DMS79 treated with DMSO at 0.1 percent for 48 hours (cell line): Measurements from ENCODE around the gene SFXN3.

ENCODE experiments used
- DNase-seq: peaks from one replicate; lab custom pipeline; 2025; lab: John Stamatoyannopoulos, UW

The SFXN3 gene, protein sequence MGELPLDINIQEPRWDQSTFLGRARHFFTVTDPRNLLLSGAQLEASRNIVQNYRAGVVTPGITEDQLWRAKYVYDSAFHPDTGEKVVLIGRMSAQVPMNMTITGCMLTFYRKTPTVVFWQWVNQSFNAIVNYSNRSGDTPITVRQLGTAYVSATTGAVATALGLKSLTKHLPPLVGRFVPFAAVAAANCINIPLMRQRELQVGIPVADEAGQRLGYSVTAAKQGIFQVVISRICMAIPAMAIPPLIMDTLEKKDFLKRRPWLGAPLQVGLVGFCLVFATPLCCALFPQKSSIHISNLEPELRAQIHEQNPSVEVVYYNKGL

DNA sequence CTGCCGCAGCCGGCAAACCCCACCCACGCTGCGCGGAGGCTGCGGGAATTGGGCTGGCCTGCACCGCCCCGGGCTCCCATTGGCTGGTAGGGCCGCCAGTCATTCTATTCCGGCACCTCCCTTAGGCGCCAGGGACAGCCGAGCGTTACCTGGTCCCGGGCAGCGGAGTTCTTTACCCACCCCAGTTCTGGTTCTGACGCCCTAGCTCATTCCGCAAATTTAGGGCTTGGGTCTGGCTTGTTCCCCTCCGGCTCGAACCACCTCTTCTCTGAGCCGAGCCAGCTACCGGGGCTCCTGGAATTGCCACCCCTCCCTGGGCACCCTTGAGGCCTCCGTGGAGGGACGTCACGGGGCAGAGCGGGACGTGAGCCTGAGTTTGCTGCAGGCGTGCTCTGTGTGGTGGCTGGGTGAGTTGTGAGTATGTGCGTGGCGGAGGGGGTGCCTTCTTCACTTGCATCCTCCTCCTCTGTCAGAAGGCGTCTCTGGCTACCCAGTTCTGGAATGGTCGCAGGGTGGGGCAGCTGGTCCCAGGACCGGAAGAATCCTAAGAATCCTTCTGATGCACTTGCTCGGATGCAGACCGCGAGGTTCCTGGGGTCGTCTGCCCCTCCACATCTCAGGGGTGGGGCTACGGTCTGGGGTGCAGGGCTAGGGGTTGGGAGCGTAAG lies at the start of gene SFXN3, which contains the start of gene PDZD7:
TSS of gene SFXN3 (plus strand) at position 107 of the 668 bp plus-strand sequence. CDS start 3,461 bp downstream, outside the sequence.
TSS of gene PDZD7 (minus strand) at position 2 of the 668 bp plus-strand sequence. CDS start 910 bp downstream, outside the sequence.
- DNase-seq: peak; percentile 60

DNA sequence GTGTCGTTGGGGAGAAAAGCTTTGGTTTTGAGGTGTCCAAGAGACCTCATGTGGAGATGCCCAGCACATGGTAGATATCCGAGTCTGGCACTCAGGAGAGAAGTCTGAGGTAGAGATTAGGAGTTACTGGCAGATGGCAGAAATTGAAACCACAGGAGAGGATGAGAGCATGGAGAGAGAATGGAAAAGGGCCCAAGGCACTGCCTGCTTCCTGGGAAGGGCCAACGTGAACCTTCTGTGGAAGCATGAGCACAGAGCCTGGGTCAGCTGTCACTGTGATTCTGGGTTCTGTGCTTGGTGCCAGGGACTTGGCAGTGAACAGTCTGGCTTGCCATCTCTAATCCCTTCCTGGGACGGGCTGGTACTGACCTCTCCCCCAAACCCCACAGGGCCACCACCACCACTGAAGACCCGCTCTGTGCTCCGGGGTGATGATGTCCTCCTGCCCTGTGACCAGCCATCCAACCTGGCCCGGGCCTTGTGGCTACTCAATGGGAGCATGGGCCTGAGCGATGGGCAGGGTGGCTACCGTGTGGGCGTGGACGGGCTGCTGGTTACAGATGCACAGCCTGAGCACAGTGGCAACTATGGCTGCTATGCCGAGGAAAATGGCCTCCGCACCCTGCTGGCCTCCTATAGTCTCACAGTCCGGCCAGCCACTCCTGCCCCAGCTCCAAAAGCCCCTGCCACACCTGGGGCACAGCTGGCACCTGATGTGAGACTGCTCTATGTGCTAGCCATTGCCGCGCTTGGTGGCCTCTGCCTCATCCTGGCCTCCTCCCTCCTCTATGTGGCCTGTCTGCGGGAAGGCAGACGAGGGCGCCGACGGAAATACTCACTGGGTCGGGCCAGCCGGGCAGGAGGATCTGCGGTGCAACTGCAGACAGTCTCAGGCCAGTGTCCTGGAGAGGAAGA lies 47.9 kb upstream of the SFXN3 start:
- no peak for DNase-seq

DNA sequence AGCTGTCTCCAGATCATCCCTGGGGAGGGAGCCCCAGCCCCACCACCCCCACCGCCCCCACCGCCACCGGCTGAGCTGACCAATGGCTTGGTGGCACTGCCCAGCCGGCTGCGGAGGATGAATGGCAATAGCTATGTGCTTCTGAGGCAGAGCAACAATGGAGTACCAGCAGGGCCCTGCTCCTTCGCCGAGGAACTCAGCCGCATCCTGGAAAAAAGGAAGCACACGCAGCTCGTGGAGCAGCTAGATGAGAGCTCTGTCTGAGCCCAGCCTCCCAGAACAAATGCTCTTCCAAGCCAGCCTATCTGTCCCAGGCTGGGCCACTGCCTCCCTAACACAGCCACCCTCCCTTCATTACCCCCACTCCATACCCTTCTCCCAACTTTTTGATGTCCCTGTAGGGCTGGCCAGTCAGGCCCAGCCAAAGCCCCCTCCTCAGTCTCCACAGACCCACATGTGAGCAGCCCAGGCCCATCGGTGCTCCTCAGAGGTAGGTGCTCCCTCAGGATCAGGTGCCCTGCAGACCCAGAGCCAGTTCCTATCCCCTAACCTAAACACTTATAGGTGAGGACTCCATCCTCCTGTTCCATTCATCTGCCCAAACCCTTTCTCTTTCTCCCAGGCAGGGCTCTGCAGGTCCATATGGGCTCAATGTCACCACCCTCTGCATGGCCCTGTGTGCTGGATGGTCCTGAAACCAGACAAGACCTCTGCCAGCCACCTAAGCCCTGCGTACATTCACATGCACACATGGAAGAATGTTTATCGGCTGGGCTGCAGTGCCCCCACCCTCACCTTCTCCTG lies 47.0 kb upstream of the SFXN3 start:
- no peak for DNase-seq

DNA sequence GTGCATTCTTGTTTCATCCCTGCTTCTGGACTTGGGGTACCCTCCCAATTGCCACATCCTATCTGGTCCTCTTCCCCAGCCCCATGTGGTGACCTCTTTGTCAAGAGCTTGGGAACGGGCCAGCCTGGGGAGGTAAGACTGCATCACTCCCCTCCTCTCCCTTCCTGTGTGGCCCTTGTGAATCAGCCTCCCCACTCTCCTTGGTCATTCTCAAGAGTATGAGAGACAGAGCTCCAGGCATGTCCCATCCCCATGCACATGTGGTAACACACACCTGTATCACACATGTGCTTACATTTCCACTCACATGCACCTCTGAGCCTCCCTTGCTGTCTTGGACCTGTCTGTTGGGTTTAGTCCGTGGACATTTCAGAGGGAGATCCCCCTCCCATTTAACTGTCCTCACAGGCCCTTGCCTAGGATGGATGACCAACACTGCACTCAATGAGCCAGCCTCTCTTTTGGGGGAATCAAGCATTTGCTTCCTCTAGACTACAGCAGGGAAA lies 46.3 kb upstream of the SFXN3 start:
- no peak for DNase-seq

DNA sequence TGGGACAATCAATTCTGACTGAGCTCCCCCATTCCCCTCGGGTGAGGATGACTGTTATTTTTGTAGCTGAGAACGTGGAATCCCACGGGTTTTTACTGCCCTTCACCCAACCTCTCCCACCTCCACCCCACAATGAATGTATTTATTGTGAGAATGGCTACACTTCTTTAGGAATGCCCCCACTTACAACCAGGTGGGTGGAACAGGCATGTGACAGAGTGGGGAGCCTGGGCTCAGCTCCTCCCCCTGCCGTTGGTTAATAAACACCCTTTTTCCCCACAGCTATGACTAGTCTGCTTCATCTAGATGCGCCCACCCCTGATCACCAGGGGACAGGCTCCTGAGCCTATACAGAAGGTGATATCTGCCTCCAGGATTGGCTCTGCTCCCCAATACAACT lies 45.7 kb upstream of the SFXN3 start:
- no peak for DNase-seq

DNA sequence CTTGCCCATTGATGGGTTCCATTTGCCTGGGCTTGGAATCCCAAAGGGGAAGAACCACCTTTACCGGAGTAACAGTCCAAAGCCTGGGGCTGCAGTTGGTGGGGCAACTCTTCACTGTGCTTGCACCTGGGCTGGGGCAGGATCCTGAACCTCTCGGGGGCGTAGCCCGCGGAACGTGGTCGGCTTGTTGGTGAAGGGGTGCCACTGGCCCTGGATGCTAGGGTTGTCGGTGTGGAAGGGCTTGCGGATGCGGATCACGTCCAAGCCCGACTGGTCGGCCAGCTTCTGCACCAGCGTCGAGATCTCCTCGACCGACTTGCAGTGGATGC lies 44.4 kb upstream of the SFXN3 start:
- no peak for DNase-seq

DNA sequence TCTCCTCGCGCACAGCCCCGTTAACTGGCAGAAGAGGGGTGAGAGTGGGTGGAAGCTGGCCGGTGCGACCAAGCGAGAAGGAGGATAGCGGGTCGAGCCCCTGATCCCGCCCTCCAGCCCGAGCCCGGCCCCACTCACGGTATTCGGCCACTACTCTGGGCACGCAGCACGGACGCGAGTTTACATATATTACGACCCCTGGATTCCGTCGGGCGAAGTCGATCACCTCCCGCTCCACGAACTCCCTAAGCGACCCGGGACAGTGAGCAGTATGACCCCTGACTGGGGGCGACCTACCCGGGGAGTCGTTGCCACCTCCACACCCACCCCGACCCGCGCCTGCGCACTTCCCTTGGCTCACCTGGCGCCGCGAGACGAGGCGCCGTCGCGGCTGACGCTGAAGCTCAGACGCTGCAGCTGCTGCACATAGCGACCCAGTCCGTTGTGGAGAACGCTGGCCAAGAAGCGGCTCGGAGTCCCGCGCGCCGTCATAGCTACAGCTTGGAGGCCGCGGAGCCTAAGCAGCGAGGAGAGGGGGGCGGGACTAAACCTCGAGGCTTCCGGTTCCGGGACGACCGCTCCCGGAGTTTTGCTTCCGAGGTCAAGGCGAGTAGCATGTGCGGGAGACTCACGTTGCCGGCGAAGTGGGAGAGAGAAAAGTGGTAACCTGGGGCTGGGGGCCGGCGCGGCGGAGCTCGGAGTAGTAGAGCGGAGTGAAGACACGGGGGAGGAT lies 43.9 kb upstream of the SFXN3 start, which contains the start of the genes MRPL43 and TWNK:
TSS of gene MRPL43 (minus strand) at position 546 of the 733 bp plus-strand sequence. CDS start at position 492, 54 bp downstream.
TSS of gene TWNK (plus strand) at position 592 of the 733 bp plus-strand sequence. CDS start 668 bp downstream, outside the sequence.
- peak; percentile 3 for DNase-seq

DNA sequence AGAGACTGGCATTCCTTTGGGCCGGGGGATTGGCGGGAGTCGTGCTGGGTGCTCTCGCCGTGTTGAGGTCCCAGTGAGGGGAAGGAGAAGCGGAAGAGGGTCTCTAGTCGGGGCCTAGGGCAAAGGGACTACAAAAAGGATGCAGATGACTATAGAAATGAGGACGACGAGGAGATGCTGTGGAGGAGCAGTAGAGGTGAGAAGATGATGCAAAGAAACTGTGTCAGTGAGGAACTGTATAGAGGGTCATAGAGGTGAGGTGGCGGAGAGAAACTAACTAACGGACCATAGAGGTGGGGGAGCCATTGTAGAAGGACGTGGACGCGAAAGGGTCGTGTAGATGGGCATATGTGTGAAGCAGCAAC lies 43.4 kb upstream of the SFXN3 start:
- no peak for DNase-seq

DNA sequence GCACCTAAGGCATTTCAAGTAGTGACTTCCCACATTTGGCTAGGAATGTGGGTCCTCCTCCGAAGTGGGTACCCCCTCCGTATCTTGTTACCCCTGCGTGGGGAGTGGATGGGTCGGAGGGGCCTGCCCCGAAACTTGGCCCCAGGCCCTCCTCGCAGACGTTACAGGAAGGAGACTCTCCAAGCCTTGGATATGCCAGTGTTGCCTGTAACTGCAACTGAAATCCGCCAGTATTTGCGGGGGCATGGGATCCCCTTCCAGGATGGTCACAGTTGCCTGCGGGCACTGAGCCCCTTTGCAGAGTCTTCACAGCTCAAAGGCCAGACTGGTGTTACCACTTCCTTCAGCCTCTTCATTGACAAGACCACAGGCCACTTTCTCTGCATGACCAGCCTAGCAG lies 42.9 kb upstream of the SFXN3 start:
- DNase-seq: no peak

DNA sequence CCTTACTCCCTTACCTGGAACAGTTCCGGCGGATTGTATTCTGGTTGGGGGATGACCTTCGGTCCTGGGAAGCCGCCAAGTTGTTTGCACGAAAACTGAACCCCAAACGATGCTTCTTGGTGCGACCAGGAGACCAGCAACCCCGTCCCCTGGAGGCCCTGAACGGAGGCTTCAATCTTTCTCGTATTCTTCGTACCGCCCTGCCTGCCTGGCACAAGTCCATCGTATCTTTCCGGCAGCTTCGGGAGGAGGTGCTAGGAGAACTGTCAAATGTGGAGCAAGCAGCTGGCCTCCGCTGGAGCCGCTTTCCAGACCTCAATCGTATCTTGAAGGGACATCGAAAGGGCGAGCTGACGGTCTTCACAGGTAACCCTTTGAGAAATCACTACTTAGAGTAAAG lies 41.9 kb upstream of the SFXN3 start:
- DNase-seq: no peak

DNA sequence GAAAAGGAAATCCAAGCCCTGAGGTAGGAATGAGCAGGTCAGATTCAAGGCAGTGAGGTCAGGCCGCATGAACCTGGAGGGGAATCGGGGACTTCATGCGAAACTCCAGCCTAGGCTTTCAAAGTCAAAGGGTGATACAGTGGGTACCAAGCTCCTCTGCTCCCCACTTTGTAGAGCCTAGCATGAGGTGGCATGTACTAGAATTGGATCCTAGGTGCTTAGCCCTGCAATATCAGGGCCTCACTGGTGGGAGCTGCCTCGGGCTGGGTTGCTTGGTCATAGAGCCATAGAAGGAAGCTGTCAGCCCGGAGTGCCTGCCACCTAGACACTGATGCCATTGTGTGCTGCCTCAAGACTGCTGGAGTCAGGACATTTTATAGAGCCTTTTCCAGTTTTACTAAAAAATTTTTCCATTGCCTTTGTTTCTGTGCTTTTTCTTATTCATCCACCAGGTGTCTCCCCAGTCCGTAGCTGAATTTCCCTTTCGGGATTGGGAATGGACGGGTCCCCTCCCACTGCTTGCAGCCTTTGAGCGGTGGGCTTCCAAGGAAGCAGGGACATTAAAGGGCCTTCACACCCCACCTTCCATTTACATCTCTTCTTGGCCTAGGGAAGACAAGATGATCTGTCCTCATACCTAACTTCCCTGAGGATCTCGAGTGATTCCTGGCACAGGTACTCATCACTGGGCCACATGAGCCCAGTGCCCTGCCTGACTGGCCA lies 36.9 kb upstream of the SFXN3 start:
- no peak for DNase-seq

DNA sequence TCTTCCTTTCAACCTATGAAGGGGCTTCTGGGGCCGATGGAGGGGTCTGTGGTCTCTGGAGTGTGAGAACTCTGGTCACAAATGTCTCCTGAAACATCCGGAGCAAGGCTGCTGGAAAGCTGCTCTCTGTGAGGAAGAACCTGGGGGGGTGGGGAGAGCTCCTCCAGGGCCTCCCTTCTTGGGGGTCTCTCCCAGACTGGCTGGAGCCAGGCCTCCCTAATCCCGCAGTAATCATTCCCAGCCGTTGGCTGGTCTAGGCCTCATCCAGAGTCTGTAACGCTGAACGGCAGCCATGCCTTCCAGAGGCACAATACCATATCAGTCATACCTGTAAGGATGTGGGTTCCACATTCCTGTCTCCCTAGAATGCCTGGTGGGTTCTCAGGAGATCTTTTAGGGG lies 35.9 kb upstream of the SFXN3 start:
- no peak for DNase-seq

DNA sequence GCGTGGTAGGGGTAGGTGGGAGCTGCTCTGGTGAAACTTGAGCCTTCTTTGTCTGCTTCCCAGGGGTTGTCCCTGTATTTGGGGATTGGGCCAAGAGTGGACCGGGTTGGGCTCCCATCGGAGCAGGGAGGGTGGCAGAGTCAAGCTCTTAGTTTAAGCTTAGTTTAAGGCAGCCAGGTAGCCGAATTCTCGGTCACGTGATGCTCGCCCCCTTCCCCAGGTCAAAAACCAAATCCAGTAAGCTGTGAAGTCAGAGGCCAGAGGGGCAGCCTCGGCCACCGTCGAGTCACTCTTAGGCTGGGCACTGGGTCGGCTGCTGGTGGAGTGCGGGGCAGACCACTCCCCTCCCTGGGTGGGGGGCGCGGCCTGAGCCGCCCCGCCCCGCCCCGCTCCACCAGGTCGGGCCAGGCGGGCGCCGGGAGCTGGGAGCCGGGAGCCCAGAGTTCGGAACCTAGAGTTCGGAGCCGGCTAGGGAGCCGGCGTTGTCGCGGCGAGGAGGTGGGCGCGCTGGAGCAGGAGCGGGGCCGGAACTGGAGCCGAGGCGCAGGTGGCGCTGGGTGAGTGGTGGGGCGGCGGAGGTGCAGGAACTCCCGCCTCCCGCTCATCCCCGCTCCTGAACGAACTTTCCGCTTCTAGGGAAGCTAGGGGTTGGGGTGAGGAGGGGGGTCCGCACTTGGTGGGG lies 34.2 kb upstream of the SFXN3 start:
- DNase-seq: peak; percentile 2

DNA sequence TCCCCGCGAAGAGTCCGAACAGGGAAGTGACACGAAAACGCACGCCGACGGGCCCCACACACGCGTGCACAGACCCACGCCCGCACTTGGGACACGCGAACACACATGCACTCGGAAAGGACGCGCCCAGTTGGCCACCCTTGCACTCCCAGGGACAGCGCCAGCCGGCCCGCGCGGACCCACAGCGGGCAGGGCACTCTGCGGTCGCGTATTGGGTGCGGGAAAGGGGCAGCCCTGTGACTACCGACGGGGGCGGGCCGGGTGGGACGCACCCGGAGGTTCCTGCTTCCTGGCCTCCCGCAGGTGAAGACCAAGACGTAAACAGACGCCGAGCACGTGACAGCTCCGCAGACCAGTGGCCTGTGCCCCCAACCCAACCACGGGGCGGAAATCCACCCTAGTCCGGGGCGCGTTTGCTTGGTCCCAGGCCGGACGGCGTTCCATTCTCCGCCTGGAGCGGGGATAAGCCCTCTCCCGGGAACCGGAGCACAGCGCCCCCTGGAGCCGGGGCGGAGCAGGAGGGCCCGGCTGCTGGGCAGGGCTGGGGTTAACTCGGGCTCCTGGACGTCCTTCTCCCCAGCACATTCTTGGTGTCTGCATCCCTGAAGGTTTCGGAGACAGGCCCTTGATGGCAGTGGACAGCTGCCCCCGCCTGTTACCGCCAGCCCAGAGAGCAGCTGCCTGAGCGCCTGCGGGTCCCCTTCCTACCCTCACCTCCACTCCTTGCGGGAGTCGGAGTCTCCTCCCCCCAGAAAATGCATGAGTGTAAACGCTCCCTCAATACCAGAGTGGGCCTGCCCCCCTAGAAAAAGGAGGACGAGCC lies 33.5 kb upstream of the SFXN3 start:
- DNase-seq: peak; percentile 28

DNA sequence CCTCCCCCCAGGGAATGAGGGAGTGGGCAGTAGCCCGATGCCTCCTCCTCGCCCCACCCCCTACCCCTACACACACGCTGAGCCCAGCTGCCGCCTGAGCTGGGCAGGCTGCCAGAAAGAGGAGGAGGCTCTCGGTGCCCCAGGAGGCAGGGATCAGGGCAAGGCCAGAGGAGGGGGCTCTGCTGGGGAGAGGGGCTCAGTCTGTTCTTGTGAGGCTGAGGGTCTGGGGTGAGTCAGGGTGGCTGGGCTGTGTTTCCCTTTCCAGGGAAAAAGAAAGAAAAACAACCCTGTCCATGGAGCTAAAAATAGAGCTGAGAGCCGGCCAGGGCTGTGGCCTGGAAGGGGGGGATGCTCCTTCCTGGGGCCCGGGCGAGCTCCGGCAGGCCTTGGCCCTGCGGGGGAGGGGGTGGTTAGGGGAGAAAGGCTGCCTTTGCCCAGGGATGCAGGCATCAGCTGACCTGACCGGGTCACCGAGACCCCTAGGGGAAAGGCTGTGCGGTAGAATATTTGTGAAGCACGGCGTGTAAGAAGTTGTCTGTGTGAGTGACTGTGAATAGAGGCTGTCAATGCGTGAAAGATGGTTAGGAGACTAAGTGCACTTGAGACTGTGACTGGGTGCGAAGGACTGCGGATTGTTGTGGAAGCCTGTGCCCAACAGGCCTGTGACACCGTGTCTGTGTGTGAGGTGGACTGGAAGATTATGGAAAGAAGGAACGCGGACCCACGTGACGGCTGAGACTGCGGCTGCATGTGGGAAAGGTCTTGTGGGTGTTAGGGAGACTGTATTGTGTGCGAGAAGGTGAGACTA lies 32.6 kb upstream of the SFXN3 start:
- DNase-seq: peak; percentile 74

DNA sequence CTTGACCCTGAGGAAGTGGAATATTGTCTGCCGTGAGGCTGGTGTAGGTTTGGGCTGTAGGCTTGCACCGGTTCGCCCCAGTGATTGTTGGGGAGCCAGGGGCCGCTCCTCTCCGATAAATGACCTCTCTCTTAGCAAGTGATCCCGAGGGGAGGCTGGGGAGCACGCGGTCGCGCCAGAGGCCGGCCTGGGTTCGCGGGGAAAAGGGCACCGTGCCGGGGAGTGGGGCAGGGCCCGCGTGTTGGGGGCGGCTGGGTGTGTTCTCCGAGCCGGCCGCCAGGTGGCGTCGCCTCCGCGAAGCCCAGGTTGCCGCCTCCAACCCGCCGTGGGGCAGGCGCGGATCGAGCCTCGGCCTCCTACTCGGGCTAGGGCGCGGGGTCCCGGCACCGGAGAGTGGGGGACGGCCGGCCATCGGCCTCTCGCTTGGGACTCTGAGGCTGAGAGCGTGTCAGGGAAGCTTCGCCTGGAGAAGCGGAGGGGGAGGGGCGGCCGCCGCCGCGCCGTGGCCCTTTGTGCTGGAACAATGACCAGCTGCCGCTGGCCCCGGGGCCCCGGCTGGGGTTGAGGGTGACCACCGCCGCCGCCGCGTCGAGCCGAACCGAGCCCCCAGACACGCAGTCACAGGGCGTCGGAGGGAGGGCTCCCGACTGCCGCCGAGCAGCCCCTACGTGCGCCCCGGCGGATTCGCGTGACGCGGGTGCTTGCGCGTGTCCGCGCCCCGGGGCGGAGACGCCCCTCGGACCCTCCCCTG lies 31.9 kb upstream of the SFXN3 start:
- DNase-seq: peak; percentile 14

DNA sequence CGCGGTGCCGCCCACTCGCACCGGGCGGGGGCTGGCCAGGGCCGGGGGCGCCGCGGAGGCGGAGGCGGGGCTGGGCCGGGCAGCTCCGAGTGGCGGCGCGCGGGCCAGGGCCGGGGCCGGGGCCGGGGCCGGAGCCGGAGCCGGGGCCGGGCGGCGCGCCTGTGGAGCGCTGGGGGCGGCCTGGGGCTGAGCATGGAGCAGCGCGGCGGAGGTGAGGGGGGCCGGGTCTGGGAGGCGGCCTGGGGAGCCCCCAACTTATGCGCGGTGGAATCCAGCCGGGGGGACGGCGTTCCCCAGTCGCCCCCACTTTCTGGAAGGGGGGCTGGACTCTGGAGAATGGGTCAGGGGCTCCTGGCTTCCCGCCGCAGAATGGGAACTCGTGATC lies 31.3 kb upstream of the SFXN3 start, which contains the start of gene LZTS2:
TSS of gene LZTS2 (plus strand) at position 67 of the 385 bp plus-strand sequence. CDS start 2,731 bp downstream, outside the sequence.
- no peak for DNase-seq
